Inflammatory macrophage treated with lipopolysaccharide for 1 hour (primary cell): Measurements from ENCODE around the gene ATP6V0D1.

Experiments
- DNase-seq, 2 donors: peaks; one replicate each; pipeline ENCODE4 v3.0.0-alpha.2; 2020 to 2022

ATP6V0D1 gene

DNA sequence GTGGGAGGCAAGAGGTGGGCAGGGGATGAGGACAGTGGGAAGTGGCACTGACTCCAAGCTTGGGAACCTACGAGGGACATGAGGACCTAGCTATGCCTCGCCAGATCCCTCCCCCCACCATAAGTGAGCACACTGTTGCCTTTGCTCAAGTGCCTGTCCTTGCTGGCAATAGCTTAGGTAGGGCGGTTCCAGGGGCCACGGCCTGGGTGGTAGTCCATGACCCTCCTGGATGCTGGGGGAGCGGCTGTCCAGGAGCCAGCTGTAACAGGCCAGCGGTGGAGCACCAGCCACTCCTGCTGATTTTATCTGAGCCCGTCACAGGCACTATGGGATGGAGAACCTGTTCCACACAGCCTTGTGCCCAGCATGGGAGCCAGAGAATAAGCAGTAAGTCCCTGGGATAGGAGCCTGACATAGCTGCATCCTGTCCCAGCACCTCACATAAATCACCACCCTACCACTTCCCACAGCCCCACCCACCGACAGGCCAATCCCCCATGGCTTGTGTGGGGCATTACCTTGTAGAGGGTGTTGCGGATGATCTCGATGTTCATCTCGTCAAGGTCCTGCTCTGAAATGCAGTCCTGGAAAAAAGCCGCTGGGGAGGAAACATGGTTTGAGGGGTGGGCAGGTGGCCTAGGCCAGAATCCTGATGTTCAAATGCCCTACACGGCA lies 38.2 kb downstream of the ATP6V0D1 start:
- no peak for DNase-seq

DNA sequence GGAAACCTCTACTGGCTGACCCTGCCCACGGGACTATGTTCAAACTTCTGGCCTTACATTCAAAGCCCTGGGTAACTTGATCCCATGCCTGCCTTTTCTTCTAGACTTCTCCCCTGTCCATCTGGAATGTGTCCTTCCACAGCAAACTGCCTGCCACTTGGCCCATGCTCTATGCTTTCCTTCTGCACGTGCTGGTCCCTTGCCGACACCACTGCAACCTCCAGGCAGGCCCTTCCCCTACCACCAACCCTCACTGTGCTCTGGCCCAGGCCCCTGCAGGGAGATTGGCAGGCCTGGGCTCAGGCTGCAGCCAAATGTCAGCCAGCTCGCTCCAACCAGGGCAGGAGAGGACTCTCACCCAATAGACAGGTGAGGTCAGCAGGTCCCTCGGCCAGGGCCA lies 39.0 kb downstream of the ATP6V0D1 start:
- DNase-seq = no peak

DNA sequence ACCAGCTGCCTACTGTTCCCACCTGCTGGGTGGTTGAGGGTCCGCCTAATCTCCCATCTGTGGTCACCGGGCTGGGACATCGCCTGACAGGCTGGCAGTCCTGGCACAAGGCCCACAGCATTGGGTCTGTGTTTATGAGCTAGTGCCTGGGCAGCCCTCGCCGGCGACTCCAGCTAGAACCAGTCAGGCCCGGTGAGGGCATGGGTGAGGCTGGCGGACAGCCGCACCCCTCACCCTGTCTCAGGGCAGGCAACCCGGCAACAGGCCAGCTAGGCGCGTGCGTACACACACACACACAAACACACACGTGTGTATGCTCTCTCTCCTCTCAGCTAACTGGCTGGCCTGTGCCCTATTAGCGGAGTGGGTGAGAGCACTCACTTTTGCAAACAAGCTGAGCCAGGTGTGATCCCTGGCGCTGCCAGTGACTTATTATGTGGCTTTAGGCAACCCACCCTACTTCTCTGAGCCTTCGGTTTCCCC lies 39.6 kb downstream of the ATP6V0D1 start:
- no peak for DNase-seq

DNA sequence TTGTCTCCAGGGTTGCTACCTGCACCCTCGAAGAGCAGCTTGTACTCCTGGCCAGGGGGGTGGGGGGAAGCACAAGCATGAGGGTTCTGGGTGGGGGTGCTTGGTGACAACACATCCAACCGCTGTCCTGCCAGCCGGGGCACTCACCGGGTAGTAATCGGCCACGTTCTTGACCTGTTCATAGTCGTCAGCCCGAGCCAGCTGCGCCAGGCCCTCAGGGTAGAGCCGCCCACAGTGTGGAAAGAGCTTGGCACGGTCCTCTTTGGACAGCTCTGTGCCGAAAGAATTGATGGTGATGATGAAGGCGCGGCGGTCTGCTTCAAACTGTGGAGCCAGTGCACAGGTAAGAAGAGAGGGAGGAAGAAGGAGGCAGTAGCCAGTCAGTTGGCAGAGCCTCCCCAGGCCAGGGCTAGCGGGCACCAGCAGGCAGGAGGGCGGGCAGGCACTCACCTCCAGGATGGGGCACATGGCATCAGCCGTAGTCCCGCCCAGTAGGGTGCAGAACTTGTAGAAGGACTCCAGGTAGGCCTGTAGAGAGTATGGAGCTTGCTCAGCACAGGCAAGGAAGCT lies 42.0 kb downstream of the ATP6V0D1 start:
- no peak for DNase-seq

DNA sequence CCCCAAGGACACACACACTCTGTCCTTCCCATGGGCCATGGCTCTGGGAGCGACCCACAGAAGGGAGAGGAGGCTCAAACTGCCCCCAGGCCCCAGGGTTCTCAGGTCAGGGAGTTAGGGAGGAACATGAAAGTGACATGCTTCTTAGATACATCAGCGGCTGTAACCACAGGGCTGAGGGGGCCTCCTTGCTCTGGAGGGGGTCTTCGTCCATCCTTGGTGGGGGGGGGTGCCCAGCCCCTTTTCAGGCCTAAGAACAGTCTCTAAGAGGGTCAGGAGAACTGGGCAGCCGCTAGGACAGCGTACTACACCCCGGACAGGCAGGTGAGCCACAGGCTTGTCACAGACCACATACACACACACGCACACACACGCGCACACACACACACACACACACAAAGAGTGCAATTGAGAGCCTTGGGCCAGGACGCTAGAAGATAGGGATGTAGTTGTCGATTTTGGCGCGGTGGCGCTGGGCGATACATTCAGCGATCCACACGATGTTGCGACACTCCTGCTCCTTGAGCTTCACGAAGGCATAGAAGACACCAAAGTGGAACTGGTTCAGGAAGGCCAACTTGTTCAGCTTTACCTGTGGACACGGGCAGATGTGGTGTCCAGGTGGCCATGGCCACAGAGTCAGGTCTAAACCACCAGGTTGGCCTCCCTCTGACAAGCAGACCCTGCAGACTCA lies 42.7 kb downstream of the ATP6V0D1 start:
- no peak for DNase-seq

DNA sequence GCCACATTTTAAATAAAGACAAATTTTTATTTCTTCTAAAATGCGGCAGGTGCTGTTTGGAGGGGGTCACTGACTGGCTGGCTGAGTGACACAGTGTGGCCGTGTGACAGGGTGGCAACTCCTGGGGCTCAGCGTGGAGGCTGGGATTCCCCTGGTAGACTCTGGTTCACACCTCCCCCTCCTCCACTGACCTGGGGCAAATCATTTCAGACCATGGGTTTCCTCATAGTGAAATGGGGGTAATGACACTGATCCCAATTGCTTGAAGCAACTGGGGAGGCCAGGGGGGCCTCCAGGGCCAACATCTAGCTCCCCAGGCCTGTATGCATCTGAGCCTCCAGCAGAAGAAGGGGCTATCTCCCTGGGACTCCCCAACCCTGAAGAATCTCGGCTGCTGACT lies 43.4 kb downstream of the ATP6V0D1 start:
- DNase-seq = no peak

DNA sequence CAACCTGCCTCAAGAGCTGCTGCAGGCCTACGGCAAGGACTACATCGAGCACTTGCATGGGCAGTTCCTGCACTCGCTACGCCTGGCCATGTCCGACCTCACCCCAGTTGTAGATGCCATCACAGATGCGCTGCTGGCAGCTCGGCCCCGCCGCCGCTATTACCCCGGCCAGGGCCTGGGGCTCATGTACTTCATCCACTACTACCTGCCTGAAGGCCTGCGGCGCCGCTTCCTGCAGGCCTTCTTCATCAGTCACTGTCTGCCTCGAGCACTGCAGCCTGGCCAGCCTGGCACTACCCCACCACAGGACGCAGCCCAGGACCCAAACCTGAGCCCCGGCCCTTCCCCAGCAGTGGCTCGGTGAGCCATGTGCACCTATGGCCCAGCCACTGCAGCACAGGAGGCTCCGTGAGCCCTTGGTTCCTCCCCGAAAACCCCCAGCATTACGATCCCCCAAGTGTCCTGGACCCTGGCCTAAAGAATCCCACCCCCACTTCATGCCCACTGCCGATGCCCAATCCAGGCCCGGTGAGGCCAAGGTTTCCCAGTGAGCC lies 44.2 kb downstream of the ATP6V0D1 start:
- DNase-seq = no peak

DNA sequence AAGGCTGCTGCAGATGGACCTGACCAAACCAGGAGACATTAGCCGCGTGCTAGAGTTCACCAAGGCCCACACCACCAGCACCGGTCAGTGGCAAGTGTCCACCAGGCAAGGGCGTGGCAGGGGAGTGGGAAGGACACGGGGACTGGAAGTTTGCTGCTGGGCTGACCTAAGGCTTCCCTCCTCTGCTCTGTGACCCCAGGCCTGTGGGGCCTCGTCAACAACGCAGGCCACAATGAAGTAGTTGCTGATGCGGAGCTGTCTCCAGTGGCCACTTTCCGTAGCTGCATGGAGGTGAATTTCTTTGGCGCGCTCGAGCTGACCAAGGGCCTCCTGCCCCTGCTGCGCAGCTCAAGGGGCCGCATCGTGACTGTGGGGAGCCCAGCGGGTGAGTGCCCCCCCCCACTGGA lies 45.2 kb downstream of the ATP6V0D1 start:
- DNase-seq = no peak

DNA sequence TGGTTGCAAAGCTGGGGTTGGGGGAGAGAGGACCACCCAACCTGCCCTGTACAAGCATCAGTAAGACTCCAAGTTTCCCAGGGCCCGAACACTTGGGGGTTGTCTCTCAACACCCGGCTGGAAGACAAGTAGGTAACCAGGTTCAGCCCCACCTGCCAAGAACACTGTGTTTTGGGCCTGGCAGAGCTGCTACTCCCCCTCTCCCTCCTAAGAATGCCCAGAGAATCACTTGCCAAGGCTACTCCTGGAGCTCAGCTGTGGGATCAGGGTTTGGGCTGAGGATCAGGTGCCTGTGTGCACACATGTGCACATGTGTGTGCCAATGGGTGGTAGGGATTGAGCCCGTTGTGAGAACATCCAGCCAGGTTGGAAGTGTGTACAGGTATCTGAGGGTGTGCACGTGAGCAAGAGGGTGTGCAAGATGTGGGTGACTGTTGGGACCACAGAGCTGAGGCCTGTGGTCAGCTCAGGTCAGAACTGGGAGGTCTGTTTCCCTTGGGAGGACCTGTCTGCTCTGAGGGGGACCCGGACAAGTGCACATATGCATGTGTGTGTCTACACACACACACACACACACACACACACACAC lies 47.7 kb downstream of the ATP6V0D1 start:
- DNase-seq = no peak

DNA sequence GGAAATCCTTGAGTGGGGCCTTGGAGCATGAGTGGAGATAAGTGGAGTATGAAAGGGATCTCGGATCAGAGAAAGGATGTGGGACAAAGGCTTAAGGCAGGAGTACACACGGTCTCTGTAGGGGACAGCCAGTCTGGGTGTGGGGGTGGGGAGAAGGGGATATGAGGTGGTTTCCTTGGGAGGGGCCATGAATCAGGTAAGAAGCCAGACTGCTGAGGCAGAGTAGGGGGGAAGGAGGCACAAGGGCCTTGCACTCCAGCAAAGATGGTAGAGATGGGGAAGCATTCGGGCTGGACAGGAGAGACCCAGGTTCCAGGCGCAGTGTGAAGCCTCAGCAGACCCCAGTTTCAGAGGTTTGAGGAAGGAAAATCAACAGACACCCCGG lies 48.5 kb downstream of the ATP6V0D1 start:
- no peak for DNase-seq

DNA sequence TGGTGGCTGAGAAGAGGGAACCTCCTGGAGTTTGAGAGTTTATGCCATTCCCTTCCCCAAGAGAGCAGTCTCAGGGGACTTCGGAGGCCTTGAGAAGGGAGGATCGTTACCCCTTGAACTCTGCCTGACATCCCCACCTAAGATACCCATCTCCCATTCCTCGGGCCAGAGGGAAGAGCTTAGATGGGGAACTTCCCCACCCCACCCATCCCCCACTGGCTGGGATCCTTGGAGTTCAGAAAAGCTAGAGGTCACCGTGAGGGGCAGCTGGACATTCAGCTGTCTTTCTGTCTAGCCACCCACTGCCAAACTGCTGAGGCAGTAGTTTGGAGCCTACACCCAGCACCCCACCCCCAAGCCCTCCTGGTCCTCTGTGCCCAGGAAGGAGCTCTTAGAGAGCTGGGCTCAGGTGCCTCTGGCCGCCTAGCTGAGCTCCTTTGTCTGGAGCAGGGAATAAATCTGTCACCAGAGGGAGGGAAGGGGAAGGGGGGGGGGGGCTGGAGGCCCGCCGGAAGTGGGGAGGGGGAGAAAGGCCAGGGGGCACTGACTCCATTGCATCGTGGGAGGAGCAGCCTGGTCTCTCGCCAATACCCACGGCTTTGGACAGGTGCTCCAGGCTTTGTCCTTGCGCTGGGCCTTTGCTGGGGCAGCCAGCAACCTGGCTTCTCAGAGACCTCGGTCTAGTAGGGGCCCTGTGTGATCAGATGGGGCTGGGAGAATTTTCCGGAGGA lies 49.0 kb downstream of the ATP6V0D1 start:
- no peak for DNase-seq

DNA sequence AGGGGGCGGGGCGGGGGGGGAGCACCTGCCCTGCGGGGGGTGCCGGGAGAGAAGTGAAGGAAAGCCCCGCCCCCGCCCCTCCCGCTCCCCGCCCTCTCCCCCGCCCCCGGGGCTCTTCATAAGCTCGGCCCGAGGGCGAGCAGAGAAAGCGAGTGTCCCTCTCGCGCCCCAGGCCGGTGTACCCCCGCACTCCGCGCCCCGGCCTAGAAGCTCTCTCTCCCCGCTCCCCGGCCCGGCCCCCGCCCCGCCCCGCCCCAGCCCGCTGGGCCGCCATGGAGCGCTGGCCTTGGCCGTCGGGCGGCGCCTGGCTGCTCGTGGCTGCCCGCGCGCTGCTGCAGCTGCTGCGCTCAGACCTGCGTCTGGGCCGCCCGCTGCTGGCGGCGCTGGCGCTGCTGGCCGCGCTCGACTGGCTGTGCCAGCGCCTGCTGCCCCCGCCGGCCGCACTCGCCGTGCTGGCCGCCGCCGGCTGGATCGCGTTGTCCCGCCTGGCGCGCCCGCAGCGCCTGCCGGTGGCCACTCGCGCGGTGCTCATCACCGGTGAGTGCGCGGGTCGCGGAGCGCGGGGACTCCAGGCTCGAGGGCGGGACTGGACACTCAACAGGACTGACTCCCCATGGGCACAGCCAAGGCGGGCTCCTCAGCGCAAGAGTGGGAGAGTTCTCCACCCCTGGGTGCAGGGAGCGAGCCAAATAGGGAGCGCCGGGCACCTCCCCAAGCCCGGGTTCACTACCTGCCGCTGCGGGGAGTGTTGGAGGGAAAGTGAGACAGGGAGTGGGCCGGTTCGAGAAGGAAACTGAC lies 49.8 kb downstream of the ATP6V0D1 start, which contains the start of gene HSD11B2:
HSD11B2 (plus strand) TSS at position 145 of the 798 bp plus-strand sequence; CDS start at position 273, 128 bp downstream.
- peak; percentile 38 to 43 for DNase-seq

DNA sequence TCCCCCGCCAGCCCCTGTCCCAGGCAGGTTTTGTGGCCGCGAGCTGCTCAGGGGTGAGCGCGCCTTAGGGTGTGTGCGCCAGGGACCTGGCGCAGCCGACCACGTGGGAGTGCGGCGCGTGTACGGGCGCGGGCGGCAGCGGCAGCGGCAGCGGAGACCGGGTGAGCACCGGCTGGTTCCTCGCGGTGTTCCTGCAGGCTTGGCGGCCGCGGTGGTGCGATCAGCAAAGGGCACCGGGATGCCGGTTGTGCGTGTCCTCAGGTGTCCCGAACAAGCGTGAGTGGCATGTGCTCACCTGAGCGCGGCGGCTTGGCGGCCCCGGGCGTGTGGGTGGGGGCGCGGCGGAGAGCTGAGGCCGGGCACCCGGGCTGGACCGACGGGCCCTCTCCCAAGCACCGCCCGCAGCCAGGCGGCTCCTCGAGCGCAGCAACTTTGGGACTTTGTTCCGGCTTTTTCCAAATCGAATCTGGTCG lies 50.4 kb downstream of the ATP6V0D1 start:
- DNase-seq = no peak

DNA sequence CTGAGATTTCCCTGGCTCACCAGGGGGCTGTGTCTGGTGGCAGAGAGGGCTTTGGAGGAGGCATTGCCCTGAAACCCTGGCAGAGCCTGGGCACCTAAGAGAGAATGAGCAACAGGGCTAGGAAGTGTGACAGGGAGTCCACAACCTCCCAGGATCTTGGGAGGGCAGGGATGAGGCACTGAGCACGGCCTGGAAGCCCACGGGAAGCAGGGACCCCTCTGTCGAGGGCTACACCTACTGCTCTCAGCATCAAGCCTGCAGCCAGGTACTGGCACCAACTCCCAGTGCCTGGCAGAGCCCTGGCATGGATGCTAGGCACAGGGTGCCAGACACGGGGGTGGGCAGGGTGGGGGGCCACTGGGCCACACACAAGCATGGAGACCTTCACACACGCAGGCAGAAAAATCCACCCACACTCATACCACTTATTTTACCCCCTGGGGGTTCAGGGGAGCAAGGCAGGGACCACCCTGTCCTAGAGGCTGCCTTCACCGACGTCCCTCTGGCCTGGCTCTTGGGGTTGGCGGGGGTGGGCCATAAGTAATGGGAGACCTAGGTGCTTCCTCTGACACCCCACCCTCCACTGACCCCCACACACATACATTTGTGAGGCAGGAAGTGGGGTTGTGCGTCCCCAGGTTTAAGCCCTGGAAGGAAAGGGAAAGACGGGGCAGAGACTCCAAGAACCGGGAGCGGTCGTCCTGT lies 51.0 kb downstream of the ATP6V0D1 start:
- no peak for DNase-seq

DNA sequence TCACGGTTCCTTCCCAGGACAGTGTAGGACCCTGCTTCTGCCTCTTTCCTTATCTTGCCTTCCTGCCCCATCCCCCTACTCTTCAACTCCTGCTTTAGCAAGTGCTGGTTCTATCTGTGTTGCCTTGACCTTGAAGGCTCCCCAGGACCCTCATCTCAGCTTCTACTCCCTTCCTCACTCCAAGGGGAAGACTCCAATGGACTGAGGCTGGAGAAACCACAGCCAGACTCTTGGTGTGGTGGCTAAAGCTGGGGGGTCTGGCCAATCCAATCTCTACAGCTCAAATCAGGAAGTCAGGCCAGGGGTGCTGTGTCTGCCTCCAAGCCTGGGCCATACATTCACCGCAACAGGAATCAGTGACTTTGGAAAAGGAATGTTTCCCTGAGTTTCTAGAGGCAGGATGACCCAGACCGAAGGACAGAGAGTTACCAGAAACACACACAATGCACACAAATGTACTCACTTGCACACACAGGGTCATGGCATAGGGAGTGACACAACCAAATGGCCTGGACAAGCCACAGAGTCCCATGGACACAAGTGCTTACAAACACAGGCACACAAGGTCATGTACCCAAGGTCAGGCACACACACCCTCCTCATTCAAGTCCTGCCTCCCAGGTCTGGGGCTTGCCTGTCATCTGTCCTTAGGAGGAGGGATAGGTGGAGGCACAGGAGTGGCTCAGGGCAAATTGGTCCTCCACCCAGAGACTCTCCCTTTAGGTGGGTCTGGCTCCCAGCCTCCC lies 51.7 kb downstream of the ATP6V0D1 start:
- no peak for DNase-seq

DNA sequence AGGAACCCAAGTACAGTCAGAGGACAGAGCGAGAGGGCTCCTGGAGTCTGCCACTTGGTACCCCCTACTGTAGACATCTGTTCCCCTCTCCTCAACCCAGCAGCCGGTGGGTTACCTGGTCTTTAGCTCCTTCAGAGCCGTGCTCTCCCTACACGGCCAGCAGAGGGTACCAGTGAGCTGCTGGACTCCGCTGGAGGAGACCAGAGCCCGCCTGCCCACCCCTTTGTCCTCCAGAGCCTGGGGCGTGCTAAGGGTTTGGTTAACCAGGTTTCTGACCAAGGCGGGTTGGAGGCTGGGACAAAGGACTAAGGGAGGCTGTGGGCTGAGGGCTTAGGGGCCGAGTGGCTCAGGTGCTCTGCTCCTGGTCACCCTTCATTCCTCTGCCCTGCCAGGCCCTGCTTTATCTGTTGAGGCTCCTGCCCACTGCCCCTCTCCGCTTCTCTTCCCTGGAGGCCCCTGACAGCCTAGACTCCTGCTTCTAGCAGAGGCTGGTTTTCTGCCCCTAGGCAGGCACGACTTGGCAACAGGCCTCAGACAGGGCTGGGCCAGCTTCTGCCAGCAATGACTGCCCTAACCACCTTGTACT lies 52.7 kb downstream of the ATP6V0D1 start:
- DNase-seq = peak in 1 of 2 donors; percentile 51

DNA sequence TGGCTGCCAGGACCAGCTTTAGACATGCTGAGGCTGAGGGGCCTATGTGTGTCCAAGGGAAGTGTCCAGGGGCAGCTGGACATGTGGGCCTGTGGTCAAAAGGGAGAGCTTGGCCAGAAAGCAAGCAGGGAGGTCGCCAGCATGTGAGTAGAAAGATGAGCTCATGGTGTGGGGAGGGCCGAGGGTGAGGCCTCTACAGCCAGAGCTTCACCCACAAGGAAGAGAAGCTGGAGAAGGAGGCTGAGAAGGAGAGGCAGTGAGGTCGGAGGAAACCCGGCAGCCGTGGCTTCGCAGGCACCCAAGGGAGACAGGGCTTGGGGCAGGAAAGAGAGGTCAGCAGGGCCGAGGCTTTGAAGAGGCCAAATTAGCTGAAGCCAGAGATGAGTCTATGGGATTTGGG lies 54.0 kb downstream of the ATP6V0D1 start:
- no peak for DNase-seq

DNA sequence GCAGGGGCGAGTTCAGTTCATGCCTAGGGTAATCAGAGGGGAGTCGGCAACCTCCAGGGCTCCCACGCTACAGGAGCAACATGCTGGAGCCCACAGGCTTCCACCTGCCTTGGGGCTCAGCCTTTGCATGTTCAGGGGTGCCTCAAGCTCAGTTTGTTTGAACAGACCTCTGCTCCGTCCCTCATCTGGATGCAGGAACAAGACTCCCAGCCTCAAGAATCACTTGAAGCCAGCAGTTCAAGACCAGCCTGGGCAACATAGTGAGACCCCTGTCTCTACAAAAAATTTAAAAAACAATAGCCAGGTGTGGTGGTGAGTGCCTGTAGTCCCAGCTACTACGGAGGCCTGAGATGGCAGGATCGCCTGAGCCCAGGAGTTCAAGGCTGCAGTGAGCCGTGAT lies 54.9 kb downstream of the ATP6V0D1 start:
- no peak for DNase-seq

DNA sequence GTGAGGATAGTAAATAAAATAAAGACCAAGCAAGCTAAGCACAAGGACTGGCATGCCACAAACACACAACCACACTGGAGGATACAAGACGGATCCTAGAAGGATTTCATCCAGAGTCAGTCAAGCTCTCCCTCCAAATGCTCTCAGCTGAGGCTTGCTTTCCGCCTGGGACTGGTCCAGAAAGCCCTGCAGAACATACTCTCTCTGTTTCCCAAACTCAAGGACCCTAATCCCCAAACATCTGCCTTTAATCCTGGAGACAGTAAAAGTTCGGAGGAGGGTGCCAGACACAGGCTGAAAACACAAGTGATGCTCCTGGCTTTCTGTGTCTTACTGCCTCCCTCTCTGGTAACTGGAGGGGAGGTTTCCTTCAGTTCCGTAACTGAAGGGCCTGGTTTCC lies 55.4 kb downstream of the ATP6V0D1 start:
- no peak for DNase-seq

DNA sequence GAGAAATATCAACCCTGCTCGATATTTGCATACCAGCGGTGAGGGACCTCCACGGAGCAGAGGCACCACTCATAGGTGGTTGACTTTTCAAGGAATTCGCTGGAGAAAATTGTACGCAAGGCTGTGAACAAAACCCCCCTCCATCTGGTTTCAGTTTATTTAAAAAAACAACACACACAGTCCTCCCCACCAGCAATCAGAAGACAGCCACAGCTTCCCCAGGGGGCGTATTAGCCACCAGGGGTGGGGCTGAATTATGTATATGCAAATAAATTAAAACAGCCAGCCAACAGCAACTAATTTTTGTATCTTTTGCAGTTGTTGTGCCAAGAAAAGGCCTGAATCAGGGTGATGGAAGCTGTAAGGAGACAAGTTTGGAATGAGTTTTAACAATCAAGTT lies 55.9 kb downstream of the ATP6V0D1 start:
- no peak for DNase-seq
